Stimulated activated effector memory CD8-positive, alpha-beta T cell treated with anti-CD3 and anti-CD28 coated beads, Interleukin-12 subunit alpha, Interleukin-12 subunit beta, amount 100 ng/mL, for 72 hours (primary cell): Measurements from ENCODE around the gene ZNF85.
A peak's percentile ranks its signal among the peaks of the same experiment; 100 is the strongest.
"Not testable (repeated sequence)": the region's sequence is repeated elsewhere in the genome, so short reads cannot be mapped to it uniquely, and the experiment has no call there.

Source experiments
- ATAC-seq: fragments of 150-1000 bp; cut with Tn5 transposase; 2 replicates; pipeline ENCODE4 v1.10.0; 2021
- DNase-seq, 2 donors: peaks; one replicate each; pipeline ENCODE4 v3.0.0; 2021 to 2022; ENCODE audit warnings: low spot score in 2 of 2
- H3K27ac Mint-ChIP-seq: one replicate; pipeline ENCODE4 v1.8.0; 2022; ENCODE audit warnings: mild to moderate bottlenecking, mixed read lengths
- H3K36me3 Mint-ChIP-seq: one replicate; pipeline ENCODE4 v1.8.0; 2022; ENCODE audit warnings: mild to moderate bottlenecking, mixed read lengths
- H3K4me1 Mint-ChIP-seq: one replicate; pipeline ENCODE4 v1.8.0; 2022; ENCODE audit warnings: mixed read lengths
- H3K4me3 Mint-ChIP-seq: one replicate; pipeline ENCODE4 v1.8.0; 2022; ENCODE audit warnings: mild to moderate bottlenecking, mixed read lengths
- H3K9me3 Mint-ChIP-seq: one replicate; pipeline ENCODE4 v1.8.0; 2022; ENCODE audit warnings: mixed read lengths

ZNF85 gene

GRCh38 chr19:20923077-20923871 is at the start of gene ZNF85:
Gene ZNF85 (plus strand): TSS chr19:20923251. CDS start chr19:20923401, 150 bp downstream.
- ATAC-seq (peak; percentile 100), DNase-seq (peak; percentile 75 to 91)
- peaks cover 8% of the 10 kb centered on the region for H3K36me3 Mint-ChIP-seq
- H3K4me3 Mint-ChIP-seq = peak within 1 kb of the TSS; percentile 99
- no peaks in the 10 kb centered on the region for H3K9me3 Mint-ChIP-seq
- H3K27ac Mint-ChIP-seq = peak within 1 kb of the TSS; percentile 99
- H3K4me1 Mint-ChIP-seq = peaks cover 16% of the 10 kb centered on the region

DNA sequence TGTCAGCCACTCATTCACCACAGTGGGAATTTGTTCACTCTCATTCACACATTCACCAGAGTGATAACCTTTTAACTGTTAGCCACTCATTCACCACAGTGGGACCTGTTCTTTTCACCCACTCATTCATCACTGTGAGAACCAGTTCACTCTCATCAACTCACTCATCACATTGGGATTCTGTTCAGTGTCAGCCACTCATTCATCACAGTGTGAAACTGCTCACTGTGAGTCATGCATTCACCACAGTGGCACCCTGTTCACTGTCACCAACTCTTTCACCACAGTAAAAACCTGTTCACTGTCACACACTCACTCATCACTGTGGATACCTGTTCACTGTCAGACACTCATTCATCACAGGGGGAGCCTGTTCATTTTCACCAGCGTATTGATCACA is 43.5 kb upstream of the ZNF85 start:
- ATAC-seq (peak; percentile 69), DNase-seq (no peak)
- peaks cover 19% of the 10 kb centered on the region for H3K4me1 Mint-ChIP-seq
- no peak overlapping the region for H3K4me3 Mint-ChIP-seq
- H3K27ac Mint-ChIP-seq = no peak overlapping the region
- H3K36me3 Mint-ChIP-seq = no peaks in the 10 kb centered on the region
- H3K9me3 Mint-ChIP-seq = peaks cover 83% of the 10 kb centered on the region

DNA sequence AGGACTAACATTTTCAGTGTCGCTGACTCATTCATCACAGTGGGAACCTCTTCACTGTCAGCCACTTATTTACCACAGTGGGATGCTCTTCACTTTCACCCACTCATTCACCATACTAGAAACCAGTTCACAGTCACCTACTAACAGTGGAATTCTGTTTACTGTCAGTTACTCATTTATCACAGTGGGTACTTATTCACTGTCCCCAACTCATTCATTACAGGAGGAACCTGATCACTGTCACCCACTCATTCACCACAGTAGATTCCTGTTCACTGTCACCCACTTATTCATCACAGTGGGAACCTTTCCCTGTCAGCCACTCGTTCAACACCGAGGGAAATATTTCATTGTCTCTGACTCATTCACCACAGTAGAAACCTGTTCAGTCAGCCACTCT is 10.1 kb upstream of the ZNF85 start:
- H3K9me3 Mint-ChIP-seq = peaks cover 71% of the 10 kb centered on the region
- H3K4me1 Mint-ChIP-seq = peaks cover 66% of the 10 kb centered on the region
- ATAC-seq (peak; percentile 74), DNase-seq (no peak)
- H3K36me3 Mint-ChIP-seq = peaks cover 9% of the 10 kb centered on the region
- H3K27ac Mint-ChIP-seq = peak overlapping the region; percentile 63
- no peak overlapping the region for H3K4me3 Mint-ChIP-seq

DNA sequence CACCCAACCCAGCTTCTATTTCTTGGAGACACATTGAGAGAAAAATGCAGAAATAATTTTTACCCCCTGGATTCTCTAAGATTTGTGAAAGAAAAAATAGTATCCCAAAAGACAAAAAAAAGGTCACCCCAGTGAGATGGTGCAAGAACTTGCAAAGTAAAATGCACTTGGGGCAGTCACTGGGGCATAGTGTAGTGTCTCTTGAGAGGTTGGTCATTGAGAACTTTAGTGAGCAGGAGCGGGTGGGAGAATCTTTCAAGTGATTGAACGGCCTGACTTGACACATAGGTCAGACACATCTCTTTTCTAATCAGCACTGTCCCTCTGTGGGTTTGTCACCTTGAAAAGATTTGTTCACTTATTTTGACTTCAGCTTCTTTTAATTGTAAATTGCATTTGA is 2.4 kb downstream of the ZNF85 start:
- H3K9me3 Mint-ChIP-seq = no peaks in the 10 kb centered on the region
- DNase-seq = peak in 1 of 2 donors; percentile 8

DNA sequence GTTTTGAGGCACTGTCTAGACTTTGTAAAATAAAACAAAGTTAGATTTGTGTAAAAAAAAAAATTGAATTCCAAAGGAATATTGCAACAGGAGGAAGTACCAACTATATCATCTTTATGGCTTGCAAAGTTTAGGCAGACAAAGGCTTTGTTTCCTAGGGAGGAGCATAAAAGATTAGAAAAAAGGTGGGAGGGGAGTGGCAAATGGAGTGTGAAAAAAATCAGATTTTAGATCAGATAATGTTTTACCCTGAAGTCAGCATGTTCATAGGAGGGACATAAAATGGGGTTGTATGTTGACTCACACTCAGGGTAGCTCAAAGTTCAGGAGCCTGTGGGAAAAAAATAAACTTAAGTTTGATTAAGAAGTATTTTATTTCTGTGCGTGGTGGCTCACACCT is 3.7 kb downstream of the ZNF85 start:
- DNase-seq (no peak), ATAC-seq (no peak)
- peaks cover 16% of the 10 kb centered on the region for H3K4me1 Mint-ChIP-seq
- no peak overlapping the region for H3K4me3 Mint-ChIP-seq
- H3K9me3 Mint-ChIP-seq = no peaks in the 10 kb centered on the region
- no peak overlapping the region for H3K27ac Mint-ChIP-seq
- H3K36me3 Mint-ChIP-seq = peaks cover 19% of the 10 kb centered on the region

More for the DNA sequence above, 2.4 kb downstream of the ZNF85 start:
- H3K27ac Mint-ChIP-seq = no peak overlapping the region
- no peak for ATAC-seq
- peaks cover 16% of the 10 kb centered on the region for H3K4me1 Mint-ChIP-seq
- peaks cover 14% of the 10 kb centered on the region for H3K36me3 Mint-ChIP-seq
- H3K4me3 Mint-ChIP-seq = no peak overlapping the region

DNA sequence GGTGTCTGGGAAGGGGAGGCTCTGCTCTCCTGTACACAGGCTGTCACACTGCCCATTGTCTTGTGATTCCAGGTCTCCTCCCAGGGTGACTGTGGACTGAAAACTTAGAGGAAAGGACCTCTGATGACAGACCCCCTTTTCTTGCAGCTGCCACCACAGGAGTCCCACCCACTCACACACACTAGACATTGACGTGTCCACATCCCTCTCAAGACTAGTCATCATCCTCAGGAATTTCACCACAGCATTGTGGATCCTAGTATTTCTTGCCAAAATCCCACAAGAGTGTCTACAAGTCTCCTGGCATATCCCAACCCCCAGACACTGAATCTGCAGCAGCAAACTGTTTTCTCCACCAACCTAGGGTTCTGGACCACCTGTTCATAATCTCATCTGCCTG is 5.3 kb downstream of the ZNF85 start:
- Mint-ChIP-seq H3K27ac (no peak overlapping the region), H3K4me1 (peaks cover 9% of the 10 kb centered on the region), H3K4me3 (no peak overlapping the region), H3K9me3 (no peaks in the 10 kb centered on the region), H3K36me3 (peaks cover 15% of the 10 kb centered on the region)
- DNase-seq (no peak), ATAC-seq (no peak)

- not testable (repeated sequence) for H3K4me1 Mint-ChIP-seq, ATAC-seq, H3K4me3 Mint-ChIP-seq, DNase-seq, H3K9me3 Mint-ChIP-seq, H3K27ac Mint-ChIP-seq
- peaks cover 43% of the 10 kb centered on the region for H3K36me3 Mint-ChIP-seq
Measured at GRCh38 chr19:20936322-20936947, 13.4 kb downstream of the ZNF85 start.

- DNase-seq, H3K27ac Mint-ChIP-seq, ATAC-seq, H3K4me3 Mint-ChIP-seq, H3K4me1 Mint-ChIP-seq: not testable (repeated sequence)
- peaks cover 19% of the 10 kb centered on the region for H3K9me3 Mint-ChIP-seq
- peaks cover 14% of the 10 kb centered on the region for H3K36me3 Mint-ChIP-seq
Measured at GRCh38 chr19:20952561-20953095, 29.6 kb downstream of the ZNF85 start.

GRCh38 chr19:20964798-20965197 is 41.7 kb downstream of the ZNF85 start:
- DNase-seq (no peak), ATAC-seq (no peak)
- H3K4me3 Mint-ChIP-seq = no peak overlapping the region
- no peaks in the 10 kb centered on the region for H3K36me3 Mint-ChIP-seq
- H3K4me1 Mint-ChIP-seq = no peaks in the 10 kb centered on the region
- no peaks in the 10 kb centered on the region for H3K9me3 Mint-ChIP-seq
- no peak overlapping the region for H3K27ac Mint-ChIP-seq

GRCh38 chr19:20968092-20968491 is 45.0 kb downstream of the ZNF85 start:
- H3K9me3 Mint-ChIP-seq = no peaks in the 10 kb centered on the region
- H3K4me3 Mint-ChIP-seq = no peak overlapping the region
- DNase-seq (no peak), ATAC-seq (peak; percentile 81)
- no peaks in the 10 kb centered on the region for H3K36me3 Mint-ChIP-seq
- H3K27ac Mint-ChIP-seq = no peak overlapping the region
- no peaks in the 10 kb centered on the region for H3K4me1 Mint-ChIP-seq

DNA sequence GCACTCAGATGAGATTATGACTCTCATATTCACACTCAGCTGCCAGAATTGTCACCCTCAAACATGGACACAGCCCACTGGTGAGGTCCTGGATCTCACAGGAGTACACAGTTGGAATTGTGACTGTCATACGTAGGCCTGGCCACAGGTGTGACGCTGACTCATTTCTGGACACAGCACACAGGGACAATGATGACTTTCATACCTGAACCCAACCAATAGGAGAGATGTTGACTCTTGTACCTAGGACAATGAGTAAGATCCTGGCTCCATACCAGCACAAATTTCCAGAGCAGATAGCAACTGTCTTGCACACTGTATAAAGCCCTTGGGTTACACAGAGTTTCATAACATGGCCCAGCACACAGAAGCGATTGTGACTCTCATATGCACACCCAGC is 46.4 kb downstream of the ZNF85 start:
- H3K9me3 Mint-ChIP-seq = no peaks in the 10 kb centered on the region
- H3K36me3 Mint-ChIP-seq = no peaks in the 10 kb centered on the region
- ATAC-seq (no peak), DNase-seq (no peak)
- no peak overlapping the region for H3K4me3 Mint-ChIP-seq
- H3K4me1 Mint-ChIP-seq = peaks cover 6% of the 10 kb centered on the region
- H3K27ac Mint-ChIP-seq = no peak overlapping the region

DNA sequence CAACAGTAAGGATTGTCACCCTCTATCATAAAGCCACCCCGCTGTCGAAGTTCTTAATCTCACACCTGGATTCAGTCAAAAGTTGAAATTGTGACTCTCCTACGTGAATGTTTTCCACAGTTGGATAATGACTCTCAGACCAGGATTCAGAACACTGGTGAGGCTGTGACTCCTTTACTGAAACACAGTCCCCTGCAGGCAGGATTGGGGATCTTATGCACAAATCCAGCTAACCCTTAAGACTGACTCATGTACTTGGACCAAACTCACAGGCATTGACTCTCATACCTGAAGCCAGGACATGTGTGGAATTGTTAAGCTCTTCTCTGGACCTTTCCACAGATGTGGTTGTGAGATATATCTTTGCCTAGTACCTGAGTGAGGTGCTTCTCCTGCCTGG is 46.8 kb downstream of the ZNF85 start:
- Mint-ChIP-seq H3K4me1 (peaks cover 6% of the 10 kb centered on the region), H3K36me3 (no peaks in the 10 kb centered on the region), H3K4me3 (no peak overlapping the region), H3K9me3 (no peaks in the 10 kb centered on the region), H3K27ac (no peak overlapping the region)
- DNase-seq = no peak
- no peak for ATAC-seq

DNA sequence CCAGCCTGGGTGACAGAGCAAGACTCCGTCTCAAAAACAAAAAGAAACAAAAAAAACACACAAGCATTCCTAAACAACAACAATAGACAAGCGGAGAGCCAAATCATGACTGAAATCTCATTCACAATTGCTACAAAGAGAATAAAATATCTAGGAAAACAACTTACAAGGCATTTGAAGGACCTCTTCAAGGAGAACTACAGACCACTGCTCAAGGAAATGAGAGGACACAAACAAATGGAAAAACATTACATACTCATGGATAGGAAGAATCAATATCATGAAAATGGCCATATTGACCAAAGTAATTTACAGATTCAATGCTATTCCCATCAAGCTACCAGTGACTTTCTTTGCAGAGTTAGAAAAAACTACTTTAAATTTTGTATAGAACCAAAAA is 69.7 kb downstream of the ZNF85 start:
- not testable (repeated sequence) for DNase-seq, H3K4me1 Mint-ChIP-seq, H3K27ac Mint-ChIP-seq, H3K4me3 Mint-ChIP-seq, H3K36me3 Mint-ChIP-seq, ATAC-seq
- H3K9me3 Mint-ChIP-seq = peaks cover 15% of the 10 kb centered on the region

- DNase-seq (peak; percentile 63 to 91), ATAC-seq (peak; percentile 100)
- Mint-ChIP-seq H3K36me3 (peaks cover 15% of the 10 kb centered on the region), H3K27ac (peak overlapping the region; percentile 94), H3K9me3 (no peaks in the 10 kb centered on the region), H3K4me3 (peak overlapping the region; percentile 90), H3K4me1 (peaks cover 14% of the 10 kb centered on the region)
Measured at GRCh38 chr19:20999731-21000352, 76.8 kb downstream of the ZNF85 start.
